MG63 (cell line): ENCODE results near the gene CCNT2. TPM values are rescaled to one million over a fixed set of nuclear protein-coding genes. Genes with fewer than 3 reads are reported as not detected.
A peak's percentile ranks its signal among the peaks of the same experiment; 100 is the strongest.
"Not testable (repeated sequence)": the region's sequence is repeated elsewhere in the genome, so short reads cannot be mapped to it uniquely, and the experiment has no call there.

Source experiments
- DNase-seq: peaks from one replicate; pipeline ENCODE4 v3.0.0-alpha.2; 2020
- H3K27me3 ChIP-seq: fragments of 250-450 bp; sonication (Bioruptor Pico); 2 replicates; pipeline ENCODE4 v1.5.1; 2020; ENCODE audit warnings: mild to moderate bottlenecking, moderate library complexity
- H3K36me3 ChIP-seq: fragments of 250-450 bp; sonication (Bioruptor Pico); 2 replicates; pipeline ENCODE4 v1.5.1; 2020; ENCODE audit warnings: mild to moderate bottlenecking, moderate library complexity
- H3K4me3 ChIP-seq: fragments of 250-450 bp; sonication (Bioruptor Pico); 2 replicates; pipeline ENCODE4 v1.5.1; 2020; ENCODE audit warnings: mild to moderate bottlenecking, moderate library complexity
- H3K9me3 ChIP-seq: fragments of 250-450 bp; sonication (Bioruptor Pico); 2 replicates; pipeline ENCODE4 v1.5.1; 2020; ENCODE audit warnings: mild to moderate bottlenecking, moderate library complexity
- total RNA-seq: library from RNA; depleted of rRNA; stranded (reverse); fragments of >200 nt; shearing (Covaris generic); gene quantifications from 2 replicates; pipeline ENCODE4 v1.2.3, GENCODE V29; 2014; ENCODE audit warnings: low replicate concordance; rRNA removed

The CCNT2 gene
- 9.0 and 11.2 TPM in 2 replicates for total RNA-seq

GRCh38 chr2:134918526-134919340, at the start of gene CCNT2:
Gene CCNT2 (plus strand): TSS chr2:134918822. CDS start chr2:134918855, 33 bp downstream.
- peaks cover 26% of the 10 kb centered on the region for H3K36me3 ChIP-seq
- DNase-seq, result peak; percentile 99
- H3K4me3 ChIP-seq, result peak within 1 kb of the TSS; percentile 92
- no peaks in the 10 kb centered on the region for H3K9me3 ChIP-seq
- H3K27me3 ChIP-seq, result no peaks in the 10 kb centered on the region

GRCh38 chr2:134869946-134870736, 48.5 kb upstream of the CCNT2 start:
- Histone ChIP-seq H3K27me3 (no peaks in the 10 kb centered on the region), H3K36me3 (no peaks in the 10 kb centered on the region), H3K9me3 (no peaks in the 10 kb centered on the region), H3K4me3 (no peak overlapping the region)
- DNase-seq, result peak; percentile 79

- DNase-seq, result no peak
- Histone ChIP-seq H3K4me3 (no peak overlapping the region), H3K36me3 (no peaks in the 10 kb centered on the region), H3K9me3 (no peaks in the 10 kb centered on the region), H3K27me3 (no peaks in the 10 kb centered on the region)
Observed at GRCh38 chr2:134873152-134873551, 45.5 kb upstream of the CCNT2 start.

GRCh38 chr2:134875309-134875708, 43.3 kb upstream of the CCNT2 start:
- H3K4me3 ChIP-seq, result no peak overlapping the region
- no peaks in the 10 kb centered on the region for H3K36me3 ChIP-seq
- no peaks in the 10 kb centered on the region for H3K27me3 ChIP-seq
- DNase-seq, result no peak
- H3K9me3 ChIP-seq, result no peaks in the 10 kb centered on the region

- no peak for DNase-seq
- H3K36me3 ChIP-seq, result no peaks in the 10 kb centered on the region
- no peaks in the 10 kb centered on the region for H3K9me3 ChIP-seq
- H3K4me3 ChIP-seq, result no peak overlapping the region
- no peaks in the 10 kb centered on the region for H3K27me3 ChIP-seq
Observed at GRCh38 chr2:134882773-134883172, 35.8 kb upstream of the CCNT2 start.

GRCh38 chr2:134883552-134884293, 34.9 kb upstream of the CCNT2 start:
- no peaks in the 10 kb centered on the region for H3K27me3 ChIP-seq
- H3K4me3 ChIP-seq, result no peak overlapping the region
- H3K9me3 ChIP-seq, result no peaks in the 10 kb centered on the region
- no peak for DNase-seq
- no peaks in the 10 kb centered on the region for H3K36me3 ChIP-seq

- no peaks in the 10 kb centered on the region for H3K27me3 ChIP-seq
- no peaks in the 10 kb centered on the region for H3K9me3 ChIP-seq
- no peak for DNase-seq
- H3K36me3 ChIP-seq, result no peaks in the 10 kb centered on the region
- H3K4me3 ChIP-seq, result no peak overlapping the region
Observed at GRCh38 chr2:134884435-134884834, 34.2 kb upstream of the CCNT2 start.

GRCh38 chr2:134892282-134893035, 26.2 kb upstream of the CCNT2 start:
- Histone ChIP-seq H3K9me3 (no peaks in the 10 kb centered on the region), H3K36me3 (no peaks in the 10 kb centered on the region), H3K4me3 (no peak overlapping the region), H3K27me3 (no peaks in the 10 kb centered on the region)
- DNase-seq, result no peak

- no peak for DNase-seq
- H3K36me3 ChIP-seq, result no peaks in the 10 kb centered on the region
- no peaks in the 10 kb centered on the region for H3K9me3 ChIP-seq
- H3K27me3 ChIP-seq, result no peaks in the 10 kb centered on the region
- no peak overlapping the region for H3K4me3 ChIP-seq
Observed at GRCh38 chr2:134897932-134898331, 20.7 kb upstream of the CCNT2 start.

- H3K36me3 ChIP-seq, result no peaks in the 10 kb centered on the region
- H3K9me3 ChIP-seq, result no peaks in the 10 kb centered on the region
- H3K27me3 ChIP-seq, result no peaks in the 10 kb centered on the region
- no peak overlapping the region for H3K4me3 ChIP-seq
- DNase-seq, result no peak
Observed at GRCh38 chr2:134899204-134899603, 19.4 kb upstream of the CCNT2 start.

- no peaks in the 10 kb centered on the region for H3K9me3 ChIP-seq
- H3K27me3 ChIP-seq, result no peaks in the 10 kb centered on the region
- no peak overlapping the region for H3K4me3 ChIP-seq
- peak; percentile 9 for DNase-seq
- H3K36me3 ChIP-seq, result no peaks in the 10 kb centered on the region
Observed at GRCh38 chr2:134900151-134900550, 18.5 kb upstream of the CCNT2 start.

GRCh38 chr2:134903701-134904100, 14.9 kb upstream of the CCNT2 start:
- DNase-seq, result peak; percentile 19
- H3K36me3 ChIP-seq, H3K9me3 ChIP-seq, H3K4me3 ChIP-seq, H3K27me3 ChIP-seq: not testable (repeated sequence)

GRCh38 chr2:134905168-134905567, 13.5 kb upstream of the CCNT2 start:
- Histone ChIP-seq H3K9me3 (peaks cover 2% of the 10 kb centered on the region; the same call in 1 of the 2 replicates), H3K27me3 (no peaks in the 10 kb centered on the region), H3K4me3 (no peak overlapping the region), H3K36me3 (no peaks in the 10 kb centered on the region)
- no peak for DNase-seq

GRCh38 chr2:134906726-134907125, 11.9 kb upstream of the CCNT2 start:
- no peaks in the 10 kb centered on the region for H3K27me3 ChIP-seq
- H3K4me3 ChIP-seq, result no peak overlapping the region
- no peaks in the 10 kb centered on the region for H3K36me3 ChIP-seq
- DNase-seq, result no peak
- peaks cover 2% of the 10 kb centered on the region; the same call in 1 of the 2 replicates for H3K9me3 ChIP-seq

GRCh38 chr2:134907441-134908116, 11.0 kb upstream of the CCNT2 start:
- not testable (repeated sequence) for H3K27me3 ChIP-seq, H3K9me3 ChIP-seq, H3K36me3 ChIP-seq, DNase-seq, H3K4me3 ChIP-seq
